CD4-positive, alpha-beta T cell treated with Interleukin-1 beta for 1 hour (primary cell): Measurements from ENCODE around the gene HDAC10.

ENCODE experiments used
- DNase-seq, 2 donors: peaks; one replicate each; pipeline ENCODE4 v3.0.0-alpha.2; 2020 to 2022

Gene HDAC10

DNA sequence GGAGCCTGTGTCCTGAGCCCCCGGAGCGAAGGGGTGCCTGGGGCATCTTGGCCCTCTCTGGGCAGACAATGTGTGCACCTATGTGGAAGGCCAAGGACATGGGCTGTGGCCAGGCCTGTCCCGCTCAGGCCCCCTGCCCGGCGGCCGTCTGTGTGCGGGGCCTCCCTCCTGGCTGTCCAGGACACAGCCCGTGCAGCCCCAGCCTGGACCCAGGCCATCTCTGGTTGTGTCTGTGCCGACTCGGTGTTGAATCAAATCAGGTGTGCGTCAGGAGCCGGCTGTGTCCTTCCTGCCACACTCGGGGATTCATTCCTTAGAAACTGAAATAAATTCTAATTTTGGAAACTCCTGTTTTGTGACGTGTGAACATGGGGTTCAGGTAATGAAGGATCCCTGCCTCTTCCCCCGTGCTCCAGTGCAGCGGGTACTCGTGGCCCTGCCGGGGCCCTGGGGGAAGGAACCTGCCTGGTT is 51.8 kb downstream of the HDAC10 start:
- no peak for DNase-seq

DNA sequence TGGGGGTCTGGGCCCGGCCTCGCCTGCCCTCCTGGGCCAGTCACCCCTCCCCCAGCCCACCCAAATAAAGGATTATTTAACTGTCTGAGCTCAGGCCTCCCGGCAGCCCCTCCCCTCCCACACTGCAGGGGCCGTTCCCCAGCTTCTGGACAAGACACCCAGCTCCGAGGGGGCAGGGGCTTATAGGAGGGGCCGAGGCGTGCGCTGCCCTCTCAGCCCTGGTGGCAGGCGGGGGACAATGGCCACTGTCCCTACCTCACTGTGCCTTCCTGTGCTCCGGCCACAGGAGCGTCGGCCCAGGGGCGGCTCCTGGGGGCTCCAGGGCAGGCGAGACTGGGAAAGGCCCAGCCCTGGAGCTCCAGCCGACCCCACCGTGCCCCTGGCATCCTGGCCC is 52.4 kb downstream of the HDAC10 start:
- DNase-seq: no peak

DNA sequence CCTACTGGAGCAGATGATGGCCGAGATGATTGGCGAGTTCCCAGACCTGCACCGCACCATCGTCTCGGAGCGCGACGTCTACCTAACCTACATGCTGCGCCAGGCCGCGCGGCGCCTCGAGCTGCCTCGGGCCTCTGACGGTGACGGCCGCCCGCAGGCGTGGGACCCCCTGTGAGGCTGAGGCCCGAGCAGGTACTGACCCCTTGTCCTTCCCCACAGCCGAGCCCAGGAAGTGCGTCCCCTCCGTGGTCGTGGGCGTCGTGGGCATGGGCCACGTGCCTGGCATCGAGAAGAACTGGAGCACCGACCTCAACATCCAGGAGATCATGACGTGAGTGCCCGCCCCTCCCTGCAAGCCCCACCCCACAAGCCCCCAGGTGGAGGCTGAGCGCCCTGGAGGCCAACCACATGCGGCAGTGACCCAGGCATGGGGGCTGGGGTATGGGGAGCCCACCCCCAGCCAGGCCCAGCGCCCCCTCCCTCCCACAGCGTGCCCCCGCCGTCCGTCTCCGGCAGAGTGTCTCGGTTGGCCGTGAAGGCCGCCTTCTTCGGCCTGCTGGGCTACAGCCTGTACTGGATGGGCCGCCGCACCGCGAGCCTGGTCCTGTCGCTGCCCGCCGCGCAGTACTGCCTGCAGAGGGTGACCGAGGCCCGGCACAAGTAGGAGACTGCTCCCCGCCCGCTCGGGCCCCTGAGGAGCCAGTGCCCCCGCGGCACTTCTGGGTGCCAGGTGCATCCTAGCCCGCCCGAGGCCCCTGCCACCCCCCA is 53.0 kb downstream of the HDAC10 start:
- no peak for DNase-seq

DNA sequence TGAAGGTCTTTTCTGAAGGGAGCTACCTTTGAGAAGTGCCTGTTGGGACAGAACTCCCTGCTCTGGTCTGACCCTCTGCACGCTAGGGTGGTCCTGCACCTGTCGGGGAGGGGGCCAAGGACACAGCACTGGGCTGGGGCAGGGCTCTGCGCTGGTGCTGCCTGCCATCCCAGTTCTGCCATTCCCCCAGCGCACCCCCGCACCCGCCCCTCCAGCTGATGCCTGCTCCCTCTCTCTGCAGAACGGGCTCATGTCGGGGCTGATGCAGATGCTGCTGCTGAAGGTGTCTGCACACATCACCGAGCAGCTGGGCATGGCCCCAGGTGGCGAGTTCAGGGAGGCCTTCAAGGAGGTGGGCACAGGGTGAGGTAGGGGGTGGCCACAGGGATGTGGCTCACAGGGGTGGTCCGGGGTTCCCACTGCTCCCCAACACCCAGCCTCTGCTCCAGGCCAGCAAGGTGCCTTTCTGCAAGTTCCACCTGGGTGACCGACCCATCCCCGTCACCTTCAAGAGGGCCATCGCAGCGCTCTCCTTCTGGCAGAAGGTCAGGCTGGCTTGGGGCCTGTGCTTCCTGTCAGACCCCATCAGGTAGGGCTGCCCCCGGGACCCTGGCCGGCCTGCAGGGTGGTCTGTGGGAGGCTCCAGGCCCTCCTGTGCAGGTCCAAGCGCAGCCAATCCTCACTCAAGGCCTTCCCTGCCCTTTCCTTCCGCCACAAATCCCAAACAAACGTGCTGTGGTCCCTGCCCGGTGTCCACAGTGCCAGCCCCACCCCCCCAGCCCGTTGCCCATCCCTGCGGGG is 53.9 kb downstream of the HDAC10 start:
- DNase-seq: no peak

DNA sequence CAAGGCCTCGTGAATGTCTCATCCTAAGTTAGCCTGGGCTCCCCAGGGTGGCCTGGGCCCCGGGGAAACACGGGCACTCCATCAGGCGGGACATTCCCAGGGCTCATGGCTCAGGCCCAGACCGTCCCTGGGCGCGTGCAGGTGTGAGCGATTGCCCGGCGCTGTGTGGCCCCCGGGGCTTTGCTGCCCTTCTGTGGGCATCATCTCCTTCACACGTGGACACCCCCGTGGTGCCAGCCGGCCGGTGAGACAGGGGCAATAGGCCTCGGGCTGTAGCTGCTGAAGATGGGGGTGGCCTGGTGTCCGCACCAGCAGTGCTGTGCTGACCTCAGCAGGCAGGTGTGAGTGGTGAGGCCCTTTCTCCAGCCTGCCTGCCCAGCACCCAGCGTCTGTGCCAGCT is 54.8 kb downstream of the HDAC10 start:
- no peak for DNase-seq
